ENCODE results near the gene EIF3B.
"Not testable (repeated sequence)": the region's sequence is repeated elsewhere in the genome, so short reads cannot be mapped to it uniquely, and the experiment has no call there.

EIF3B gene

GRCh38 chr7:2379161-2379560 is 24.5 kb downstream of the EIF3B start:
- no peak for DNase-seq

GRCh38 chr7:2379821-2380450 is 25.3 kb downstream of the EIF3B start:
- no peak for DNase-seq

GRCh38 chr7:2380461-2380860 is 25.8 kb downstream of the EIF3B start:
- DNase-seq: no peak

- no peak for DNase-seq
Measured at GRCh38 chr7:2381227-2381626, 26.6 kb downstream of the EIF3B start.

- DNase-seq: no peak
Measured at GRCh38 chr7:2381881-2382509, 27.4 kb downstream of the EIF3B start.

GRCh38 chr7:2383543-2384274 is 29.1 kb downstream of the EIF3B start:
- DNase-seq: no peak

GRCh38 chr7:2384354-2385243 is 30.0 kb downstream of the EIF3B start:
- DNase-seq: no peak

GRCh38 chr7:2386122-2386521 is 31.5 kb downstream of the EIF3B start:
- not testable (repeated sequence) for DNase-seq

- DNase-seq: no peak
Measured at GRCh38 chr7:2386964-2387669, 32.5 kb downstream of the EIF3B start.

GRCh38 chr7:2387897-2388636 is 33.4 kb downstream of the EIF3B start:
- no peak for DNase-seq

- no peak for DNase-seq
Measured at GRCh38 chr7:2388637-2388954, 34.0 kb downstream of the EIF3B start.

- DNase-seq: not testable (repeated sequence)
Measured at GRCh38 chr7:2390020-2390816, 35.6 kb downstream of the EIF3B start.

- DNase-seq: no peak
Measured at GRCh38 chr7:2393706-2394105, 39.1 kb downstream of the EIF3B start.

GRCh38 chr7:2394566-2395082 is 40.0 kb downstream of the EIF3B start:
- no peak for DNase-seq

GRCh38 chr7:2398506-2398905 is 43.9 kb downstream of the EIF3B start:
- DNase-seq: no peak

GRCh38 chr7:2399848-2400587 is 45.4 kb downstream of the EIF3B start:
- DNase-seq: no peak

- no peak for DNase-seq
Measured at GRCh38 chr7:2402687-2403013, 48.0 kb downstream of the EIF3B start.

GRCh38 chr7:2403014-2403717 is 48.5 kb downstream of the EIF3B start, which contains the start of gene CHST12:
CHST12 (plus strand) TSS chr7:2403611; CDS start chr7:2432640, 29,029 bp downstream.
- peak; percentile 75 to 82 for DNase-seq

Data from cerebellar nuclear complex (tissue), 1 donor.